ENCODE data around the gene ADCY2.

DNA sequence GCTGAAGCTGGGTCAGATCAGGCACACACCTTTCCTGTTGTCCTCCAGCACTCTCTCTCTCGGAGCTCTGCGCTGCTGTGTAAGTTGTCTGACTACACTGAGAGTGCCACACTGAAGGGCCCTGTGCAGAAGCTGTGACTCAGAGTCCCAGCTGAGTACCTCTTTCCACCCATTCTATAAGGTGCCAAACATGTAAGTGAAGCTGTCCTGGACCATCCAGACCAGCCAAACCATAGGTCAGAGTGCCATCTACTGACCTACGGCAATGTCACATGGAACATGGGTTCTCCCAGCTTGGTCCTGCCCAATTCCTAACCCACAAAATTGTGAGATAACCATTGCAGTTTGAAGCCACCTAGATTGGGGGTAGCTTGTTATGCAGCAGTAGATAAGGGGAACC, 68.2 kb downstream of the ADCY2 start:
- TF ChIP-seq, protein P1, sequence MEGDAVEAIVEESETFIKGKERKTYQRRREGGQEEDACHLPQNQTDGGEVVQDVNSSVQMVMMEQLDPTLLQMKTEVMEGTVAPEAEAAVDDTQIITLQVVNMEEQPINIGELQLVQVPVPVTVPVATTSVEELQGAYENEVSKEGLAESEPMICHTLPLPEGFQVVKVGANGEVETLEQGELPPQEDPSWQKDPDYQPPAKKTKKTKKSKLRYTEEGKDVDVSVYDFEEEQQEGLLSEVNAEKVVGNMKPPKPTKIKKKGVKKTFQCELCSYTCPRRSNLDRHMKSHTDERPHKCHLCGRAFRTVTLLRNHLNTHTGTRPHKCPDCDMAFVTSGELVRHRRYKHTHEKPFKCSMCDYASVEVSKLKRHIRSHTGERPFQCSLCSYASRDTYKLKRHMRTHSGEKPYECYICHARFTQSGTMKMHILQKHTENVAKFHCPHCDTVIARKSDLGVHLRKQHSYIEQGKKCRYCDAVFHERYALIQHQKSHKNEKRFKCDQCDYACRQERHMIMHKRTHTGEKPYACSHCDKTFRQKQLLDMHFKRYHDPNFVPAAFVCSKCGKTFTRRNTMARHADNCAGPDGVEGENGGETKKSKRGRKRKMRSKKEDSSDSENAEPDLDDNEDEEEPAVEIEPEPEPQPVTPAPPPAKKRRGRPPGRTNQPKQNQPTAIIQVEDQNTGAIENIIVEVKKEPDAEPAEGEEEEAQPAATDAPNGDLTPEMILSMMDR (IDR thresholded peaks at IDR 0.05), result no peak
- TF ChIP-seq POLR2A (IDR thresholded peaks at IDR 0.05), result no peak

Measured in esophagus squamous epithelium (tissue), 4 donors.